ENCODE results near the gene KCNK7. TPM values are rescaled to one million over a fixed set of nuclear protein-coding genes. Genes with fewer than 3 reads are reported as not detected.

Gene KCNK7
- total RNA-seq, 1 experiment from 2014 or later, result 0.61 TPM

DNA sequence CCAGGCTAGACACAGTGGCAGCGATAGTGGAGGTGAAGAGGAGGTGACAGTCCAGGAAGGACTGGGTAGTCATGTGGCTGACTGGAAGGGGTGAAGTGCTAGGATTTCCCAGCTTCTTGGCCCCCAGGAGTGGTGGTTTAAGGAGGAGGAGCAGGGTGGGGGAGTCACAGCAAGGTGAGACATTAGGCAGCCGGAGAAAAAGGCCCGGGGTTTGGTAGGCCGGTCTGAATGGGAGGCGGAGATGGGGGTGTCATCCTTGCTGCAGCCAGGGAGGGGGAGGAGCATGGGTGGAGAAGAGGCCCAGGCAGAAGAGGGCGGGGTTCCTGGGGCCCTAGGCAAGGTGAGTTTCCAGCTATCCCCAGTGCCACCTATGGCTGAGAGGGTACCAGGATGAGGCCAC, 48.4 kb upstream of the KCNK7 start (continued):
- TF ChIP-seq TCF7L2 (IDR thresholded peaks at IDR 0.05; ENCODE audit: borderline replicate concordance, extremely low read depth, insufficient read depth, insufficient read length) (no peak), ELF1 (IDR thresholded peaks at IDR 0.05; ENCODE audit: borderline replicate concordance, low read depth) (no peak), CEBPB (IDR thresholded peaks at IDR 0.05; ENCODE audit: low read depth) (no peak), RAD21 (IDR thresholded peaks at IDR 0.05; ENCODE audit: low read depth) (no peak), EZH2phosphoT487 (IDR thresholded peaks at IDR 0.05; ENCODE audit: borderline replicate concordance) (no peak), EGR1 (IDR thresholded peaks at IDR 0.05; ENCODE audit: low read depth) (no peak)

DNA sequence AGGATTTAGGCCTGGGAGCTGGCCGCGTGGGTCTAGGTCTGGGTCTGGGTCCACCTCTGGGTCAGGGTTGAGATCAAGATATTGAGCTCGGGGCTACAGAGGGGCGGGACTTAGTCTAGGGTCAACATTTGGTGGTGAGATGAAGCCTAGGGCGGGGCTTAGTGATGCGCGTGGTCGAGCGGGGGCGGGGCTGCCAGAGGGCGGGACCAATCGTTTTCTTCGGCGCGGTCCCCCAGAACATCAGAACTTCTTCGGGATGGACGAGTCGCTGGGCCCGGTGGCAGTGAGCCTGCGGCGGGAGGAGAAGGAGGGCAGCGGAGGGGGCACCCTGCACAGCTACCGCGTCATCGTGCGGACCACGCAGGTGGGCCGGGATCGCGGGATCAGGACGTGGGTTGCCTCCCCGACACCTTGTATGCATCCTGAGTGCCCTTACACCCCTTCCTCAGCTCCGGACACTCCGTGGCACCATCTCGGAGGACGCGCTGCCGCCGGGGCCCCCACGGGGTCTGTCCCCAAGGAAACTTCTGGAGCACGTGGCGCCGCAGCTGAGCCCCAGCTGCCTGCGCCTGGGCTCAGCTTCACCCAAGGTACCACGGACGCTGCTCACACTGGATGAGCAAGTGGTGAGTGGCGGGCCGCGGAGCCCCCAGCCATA, 46.5 kb upstream of the KCNK7 start:
- BruUV-seq (replicated peaks), result no TSS peak
- intact Hi-C loops (cut with micrococcal nuclease), result no loop called here
- no peak overlapping the region for H3K4me2 ChIP-seq (ENCODE audit: low read length)
- H4K20me1 ChIP-seq (ENCODE audit: insufficient read depth), result no peaks in the 10 kb centered on the region
- H3K36me3 ChIP-seq (ENCODE audit: control insufficient read depth in 1 of 2, insufficient read depth in 2 of 2, low read length in 2 of 2), result peaks cover 0 to 7% of the 10 kb centered on the region in 2 experiments; a peak in 1 of 4 replicates
- no peak for TF ChIP-seq SRF (IDR thresholded peaks at IDR 0.05; ENCODE audit: low read depth)
- no peak for TF ChIP-seq POLR2A (IDR thresholded peaks at IDR 0.05; ENCODE audit: borderline replicate concordance, extremely low read depth, insufficient read depth, insufficient read length)
- TF ChIP-seq RAD21 (IDR thresholded peaks at IDR 0.05; ENCODE audit: low read depth), result no peak
- TF ChIP-seq YY1 (IDR thresholded peaks at IDR 0.05; ENCODE audit: extremely low read depth, insufficient replicate concordance, low read depth, low read length), result no peak
- no peak for TF ChIP-seq EZH2 (IDR thresholded peaks at IDR 0.05)
- TF ChIP-seq ZFX (IDR thresholded peaks at IDR 0.05), result no peak
- no peak for TF ChIP-seq ATF3 (IDR thresholded peaks at IDR 0.05)
- no peak for TF ChIP-seq POLR2AphosphoS5 (IDR thresholded peaks at IDR 0.05; ENCODE audit: low read depth, low read length)
- TF ChIP-seq SIN3A (IDR thresholded peaks at IDR 0.05; ENCODE audit: low read depth), result no peak
- no peak for TF ChIP-seq SP1 (IDR thresholded peaks at IDR 0.05; ENCODE audit: low read depth)
- no peak for TF ChIP-seq EGR1 (IDR thresholded peaks at IDR 0.05; ENCODE audit: low read depth)
- no peak for TF ChIP-seq ZBTB33 (IDR thresholded peaks at IDR 0.05; ENCODE audit: extremely low read depth, insufficient replicate concordance, low read length)
- TF ChIP-seq TCF7L2 (IDR thresholded peaks at IDR 0.05; ENCODE audit: borderline replicate concordance, extremely low read depth, insufficient read depth, insufficient read length), result no peak
- no peak overlapping the region for H2AFZ ChIP-seq (ENCODE audit: low read depth, low read length, poor library complexity, severe bottlenecking)
- no peak for ATAC-seq
- no peaks in the 10 kb centered on the region for H3K27me3 ChIP-seq (ENCODE audit: insufficient read depth, low read length)
- POLR2A ChIA-PET, result no interaction called here
- H3K4me3 ChIP-seq (replicated peaks in 1 of 2; ENCODE audit: low read depth in 1 of 2, low read length in 2 of 2), result no peak overlapping the region
- CTCF ChIA-PET, result no interaction called here
- peaks cover 36 to 69% of the 10 kb centered on the region in 2 experiments for H3K4me1 ChIP-seq (ENCODE audit: control insufficient read depth in 1 of 2, insufficient read depth in 2 of 2, low read length in 2 of 2)
- no peak overlapping the region for H3K27ac ChIP-seq (ENCODE audit: low read depth, low read length)
- H3K9me2 ChIP-seq (ENCODE audit: insufficient read depth), result no peaks in the 10 kb centered on the region
- RAD21 ChIA-PET (ENCODE audit: low non-redundant PET in 1 of 2, low total read pairs in 2 of 2, uncharacterized antibody in 2 of 2, unreplicated experiment in 2 of 2), result no interaction called here
- H3K9me3 ChIP-seq (ENCODE audit: control insufficient read depth in 1 of 2, insufficient read depth in 1 of 2, low read depth in 1 of 2, low read length in 2 of 2), result no peaks in the 10 kb centered on the region
- H3K9ac ChIP-seq (ENCODE audit: low read length), result no peak overlapping the region
- DNase-seq (ENCODE audit: low read depth, low spot score), result no peak
- H3K79me2 ChIP-seq (ENCODE audit: insufficient read depth, low read length), result peaks cover 13% of the 10 kb centered on the region; the same call in 1 of the 2 replicates
